DMS79 (cell line): Measurements from ENCODE around the gene KREMEN2.
A peak's percentile ranks its signal among the peaks of the same experiment; 100 is the strongest.

Experiments
- DNase-seq: peaks from one replicate; lab custom pipeline; 2025; lab: John Stamatoyannopoulos, UW

KREMEN2 gene

DNA sequence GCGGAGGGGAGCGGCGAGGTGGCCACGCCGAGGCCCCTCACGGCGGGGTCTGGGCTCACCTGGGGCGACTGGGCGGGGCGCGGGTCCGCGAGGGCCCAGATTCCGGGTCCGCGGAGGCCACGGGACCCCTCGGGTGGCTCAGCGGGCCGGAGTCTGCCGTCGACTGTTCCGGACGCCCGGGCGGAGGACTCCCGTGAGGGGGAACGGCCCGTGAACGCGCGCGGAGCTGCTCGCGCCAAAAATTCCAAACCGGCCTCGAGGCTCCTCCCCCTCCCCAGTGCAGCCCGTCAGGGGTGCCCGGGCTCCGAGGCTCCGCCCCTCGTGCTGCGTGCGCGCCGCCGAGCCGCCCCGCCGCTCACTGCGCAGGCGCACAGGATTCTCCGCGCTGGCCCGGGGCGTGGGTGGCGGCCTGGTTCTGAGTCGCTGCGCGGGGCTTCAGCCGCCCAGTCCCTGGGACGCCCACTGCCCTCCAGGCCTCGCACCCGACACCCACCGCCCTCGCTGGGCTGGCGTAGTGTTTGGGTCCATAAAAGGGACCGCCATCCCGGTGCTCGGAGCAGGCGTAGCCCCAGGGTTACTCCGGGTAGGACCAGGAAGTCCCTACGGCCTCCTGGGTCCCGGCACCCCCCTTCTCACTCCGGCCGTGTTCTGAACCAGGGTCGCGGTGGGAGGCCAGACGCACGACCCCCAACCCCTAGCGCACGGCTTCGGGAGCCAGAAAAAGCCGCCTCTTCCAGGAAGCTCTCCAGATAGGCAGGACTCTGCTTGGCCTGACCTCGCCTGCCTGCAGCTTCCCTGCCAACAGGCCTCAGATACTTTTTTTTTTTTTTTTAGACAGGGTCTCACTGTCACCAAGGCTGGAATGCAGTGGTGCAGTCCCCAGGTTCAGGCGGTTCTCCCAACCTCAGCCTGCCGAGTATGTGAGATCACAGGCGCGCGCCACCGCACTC, 16.4 kb downstream of the KREMEN2 start, which contains the start of gene PKMYT1:
Gene PKMYT1, minus strand, starts transcription at position 220 of the 950 bp plus-strand sequence. CDS start 789 bp downstream, outside the sequence.
- DNase-seq: peak; percentile 62

DNA sequence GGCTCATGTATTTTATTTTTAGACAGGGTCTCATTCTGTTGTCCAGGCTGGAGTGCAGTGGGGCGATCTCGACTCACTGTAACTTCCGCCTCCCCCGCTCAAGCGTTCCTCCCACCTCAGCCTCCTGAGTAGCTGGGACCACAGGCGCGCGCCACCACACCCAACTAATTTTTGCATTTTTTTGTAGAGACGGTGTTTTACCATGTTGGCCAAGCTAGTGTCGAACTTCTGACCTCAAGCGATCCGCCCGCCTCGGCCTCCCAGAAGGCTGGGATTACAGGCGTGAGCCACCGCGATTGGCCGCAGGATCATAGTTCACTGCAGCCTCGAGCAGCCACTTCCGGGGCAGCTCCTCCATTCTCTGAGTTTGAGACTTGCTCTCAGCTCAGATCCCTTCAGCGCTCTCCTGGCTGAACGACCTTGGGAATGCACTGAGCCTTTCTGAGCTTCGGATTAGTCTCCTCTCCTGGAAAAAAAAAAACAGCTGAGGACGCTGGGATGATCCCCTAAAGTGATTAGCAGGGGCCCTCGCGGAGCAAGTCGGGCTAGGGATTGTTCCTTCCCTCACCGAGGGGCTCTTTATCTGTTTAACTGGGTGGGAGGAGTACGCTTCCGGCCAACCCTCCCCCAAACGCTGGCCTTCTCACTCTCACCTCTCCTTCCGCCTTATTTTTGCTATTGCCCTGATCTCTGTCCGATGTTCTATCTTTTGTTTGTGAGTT, 17.3 kb downstream of the KREMEN2 start:
- no peak for DNase-seq

DNA sequence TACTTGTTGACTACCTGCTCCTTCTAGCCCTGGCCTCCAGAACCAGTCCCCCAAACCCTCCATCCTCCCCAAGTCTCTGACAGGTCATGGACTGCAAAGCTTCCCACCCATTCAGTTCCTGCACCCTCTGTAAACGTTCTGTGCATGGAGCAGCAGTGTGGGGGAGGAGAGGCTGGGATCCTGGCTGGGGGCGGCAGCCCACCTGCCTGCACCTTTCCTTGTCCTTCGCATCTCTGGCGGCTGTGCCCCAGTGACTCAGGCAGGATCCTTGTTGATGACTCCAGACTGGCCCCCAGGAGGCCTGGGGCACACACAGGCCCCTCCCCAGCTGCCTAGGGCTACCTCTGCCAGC, 17.8 kb downstream of the KREMEN2 start:
- DNase-seq: no peak

DNA sequence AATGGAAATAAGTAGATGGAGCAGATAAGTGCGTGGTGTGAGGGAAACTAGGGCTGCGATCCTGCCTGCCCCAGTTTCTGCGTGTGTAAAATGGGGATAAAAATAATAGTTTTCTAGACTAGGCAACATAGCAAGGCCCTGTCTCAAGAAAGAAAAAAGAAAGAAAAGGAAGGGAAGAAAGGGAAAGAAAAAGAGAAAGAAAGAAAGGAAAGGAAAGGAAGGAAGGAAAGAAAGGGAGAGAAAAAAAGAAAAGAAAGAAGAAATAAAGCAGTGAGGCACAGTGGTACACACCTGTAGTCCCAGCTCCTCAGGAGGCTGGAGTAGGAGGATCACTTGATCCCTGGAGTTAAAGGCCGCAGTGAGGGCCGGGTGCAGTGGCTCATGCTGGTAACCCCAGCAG, 18.3 kb downstream of the KREMEN2 start:
- no peak for DNase-seq

DNA sequence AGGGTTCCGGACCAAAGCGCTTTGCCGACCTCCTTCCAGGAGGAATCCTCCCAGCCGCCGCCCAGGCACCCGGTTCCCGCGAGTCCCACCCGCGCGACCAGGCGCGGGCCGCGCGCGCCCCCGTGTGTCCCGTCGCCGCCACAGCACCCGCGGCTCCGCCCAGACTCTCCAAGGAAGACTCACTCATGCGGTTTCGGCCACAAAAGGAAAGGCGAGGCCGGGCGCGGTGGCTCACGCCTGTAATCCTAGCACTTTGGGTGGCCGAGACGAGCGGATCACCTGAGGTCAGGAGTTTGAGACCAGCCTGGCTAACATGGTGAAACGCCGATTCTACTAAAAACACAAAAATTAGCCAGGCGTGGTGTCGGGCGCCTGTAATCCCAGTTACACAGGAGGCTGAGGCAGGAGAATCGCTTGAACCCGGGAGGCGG, 19.6 kb downstream of the KREMEN2 start:
- DNase-seq: peak; percentile 44

DNA sequence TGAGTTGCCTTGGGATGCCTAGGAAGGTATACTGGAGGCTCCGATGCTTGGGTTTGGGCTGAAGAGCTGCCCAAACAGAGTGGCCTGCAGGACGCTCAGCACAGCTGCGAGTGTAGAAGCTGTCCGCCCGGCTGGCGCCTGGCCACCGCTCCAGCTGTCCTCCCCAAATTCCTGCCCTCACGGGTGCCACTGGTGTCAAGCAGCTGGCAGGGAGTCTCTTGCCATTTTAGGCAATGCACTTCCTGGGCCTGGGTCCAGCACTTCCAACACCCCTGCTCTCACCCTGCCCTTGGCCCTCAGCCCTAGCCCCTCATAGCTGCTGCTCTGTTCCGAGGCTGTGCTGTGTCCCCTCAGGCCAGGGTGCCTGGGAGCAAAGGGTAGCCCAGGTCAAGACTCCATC, 21.4 kb downstream of the KREMEN2 start:
- DNase-seq: no peak

DNA sequence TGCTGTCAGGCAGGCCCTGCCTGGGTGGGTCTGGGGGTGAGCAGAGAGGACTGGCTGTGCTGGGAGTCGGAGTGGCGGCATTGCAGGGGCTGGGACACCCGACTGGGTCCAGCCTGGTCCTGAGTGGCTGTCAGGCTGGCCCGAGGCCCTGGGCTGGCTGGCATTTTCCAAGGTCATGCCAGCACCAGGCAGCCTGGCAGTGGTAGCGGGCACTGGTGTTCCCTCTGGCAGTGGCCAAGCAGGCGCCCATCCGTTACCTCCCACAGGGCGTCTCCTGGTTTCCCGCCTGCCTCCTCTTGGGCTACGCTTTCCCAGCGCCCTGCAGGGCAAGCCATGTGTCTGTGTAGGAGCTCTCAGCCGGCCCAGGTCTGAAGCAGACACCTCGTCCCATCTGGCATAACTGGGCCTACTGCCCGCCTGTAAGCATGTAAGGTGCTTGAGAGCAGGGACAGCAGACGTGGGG, 21.8 kb downstream of the KREMEN2 start:
- DNase-seq: no peak

DNA sequence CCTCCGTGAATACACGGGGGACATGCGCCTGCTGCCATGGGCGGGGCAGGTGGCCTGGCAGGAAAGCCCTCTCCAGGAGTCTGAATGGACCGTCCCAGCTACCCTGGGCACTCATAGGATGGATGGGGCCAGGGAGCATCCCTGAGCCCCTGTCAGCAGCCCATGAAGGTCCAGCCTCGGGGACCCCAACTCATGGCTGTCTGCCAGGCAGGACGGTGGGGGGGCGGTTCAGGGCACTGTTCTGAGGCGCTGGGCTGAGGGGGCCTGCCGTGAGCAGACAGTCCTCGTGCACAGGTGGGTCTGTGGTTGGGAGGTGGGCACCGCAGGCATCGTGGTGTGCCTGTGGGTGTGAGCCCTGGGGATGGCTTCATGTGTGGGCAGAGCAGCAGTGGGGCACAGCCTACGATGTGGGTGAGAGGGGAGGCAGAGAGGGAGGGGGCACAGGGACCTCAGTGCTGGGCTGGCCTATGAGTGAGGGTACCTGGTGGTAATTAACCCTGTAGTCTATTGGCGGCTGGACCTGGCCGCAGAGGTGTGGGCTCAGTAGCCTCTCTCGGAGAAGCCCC, 22.6 kb downstream of the KREMEN2 start:
- DNase-seq: no peak

DNA sequence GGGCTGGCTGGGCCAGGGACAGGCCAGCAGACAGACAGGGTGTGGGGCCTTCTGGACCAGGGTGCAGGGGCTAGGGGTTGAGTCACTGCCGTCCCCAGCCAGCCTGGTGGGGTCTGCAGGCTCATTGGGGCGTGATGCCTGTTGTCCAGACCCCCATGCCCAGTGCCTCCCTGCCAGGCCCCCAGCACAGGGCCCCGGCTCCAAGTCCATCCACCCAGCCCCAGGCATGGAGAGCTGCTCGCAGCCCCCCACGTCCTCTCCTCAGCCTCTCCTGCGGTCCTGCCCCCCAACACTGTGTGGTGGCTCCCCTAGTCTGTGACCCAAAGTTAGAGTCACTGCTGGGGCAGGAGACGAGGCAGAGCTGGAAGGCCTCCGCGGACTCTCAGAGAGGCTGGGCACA, 23.2 kb downstream of the KREMEN2 start:
- DNase-seq: no peak

DNA sequence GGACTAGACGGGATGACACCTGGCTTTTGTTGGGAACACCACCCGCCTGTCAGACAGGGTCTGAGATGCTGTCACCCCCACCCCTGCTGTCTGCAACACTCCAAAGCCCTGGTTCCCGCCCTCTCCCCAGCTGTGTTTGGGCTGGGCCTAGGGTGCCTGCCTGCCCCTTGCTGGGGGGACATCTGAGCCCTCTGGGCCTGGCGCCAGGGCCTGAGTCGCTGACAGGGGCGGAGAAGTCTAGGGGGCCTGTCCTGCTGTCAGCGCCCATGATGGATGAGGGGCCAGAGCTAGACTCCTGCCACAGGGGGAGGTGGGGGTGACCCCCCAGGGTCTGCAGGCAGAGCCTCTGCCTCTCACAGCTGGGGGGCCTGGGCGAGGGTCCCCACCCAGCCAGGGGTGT, 23.8 kb downstream of the KREMEN2 start:
- DNase-seq: no peak

DNA sequence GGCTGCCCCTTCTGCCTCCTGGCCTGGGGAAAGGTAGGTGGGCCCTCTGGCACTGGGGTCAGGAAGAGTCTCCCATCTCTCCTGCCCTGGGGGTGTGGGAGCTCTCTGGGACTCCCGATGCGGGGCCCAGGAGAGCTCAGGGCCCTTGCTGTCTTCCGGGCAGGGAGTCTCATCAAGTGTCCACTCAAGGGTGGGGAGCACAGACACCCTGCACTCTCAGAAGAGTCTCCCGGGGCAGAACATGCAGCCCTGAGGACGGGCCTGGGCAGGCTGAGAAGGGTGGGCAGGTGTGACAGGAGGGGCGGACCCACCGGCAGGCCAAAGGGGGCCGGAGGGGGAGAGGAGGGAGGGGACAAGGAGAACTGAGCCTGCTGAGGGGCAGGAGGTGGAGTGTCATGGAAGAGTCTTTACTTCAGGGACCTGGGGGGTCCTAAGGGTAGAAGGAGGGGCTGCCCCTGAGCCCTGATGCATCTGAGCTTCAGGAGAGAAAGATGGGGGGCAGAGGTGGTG, 24.6 kb downstream of the KREMEN2 start:
- no peak for DNase-seq

DNA sequence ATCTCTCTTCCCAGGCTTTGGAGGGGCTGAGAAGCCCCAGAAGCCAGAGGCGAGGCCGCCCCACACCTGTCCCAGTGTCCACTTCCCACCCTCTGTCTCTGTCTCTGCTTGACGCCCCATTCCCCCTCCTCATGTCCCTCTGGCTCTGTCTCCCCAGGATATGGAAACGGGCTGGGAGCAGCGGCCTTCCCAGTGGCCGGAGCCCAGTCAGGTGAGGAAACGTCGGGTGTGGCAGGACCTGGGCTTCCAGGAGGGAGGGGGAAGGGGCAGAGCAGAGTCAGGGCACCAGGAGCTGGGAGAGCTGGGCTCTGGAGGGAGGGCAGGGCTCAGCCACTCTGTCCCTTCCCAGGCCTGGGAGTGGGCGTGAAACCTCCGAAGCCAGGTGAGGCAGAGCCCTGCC, 26.8 kb downstream of the KREMEN2 start:
- no peak for DNase-seq

DNA sequence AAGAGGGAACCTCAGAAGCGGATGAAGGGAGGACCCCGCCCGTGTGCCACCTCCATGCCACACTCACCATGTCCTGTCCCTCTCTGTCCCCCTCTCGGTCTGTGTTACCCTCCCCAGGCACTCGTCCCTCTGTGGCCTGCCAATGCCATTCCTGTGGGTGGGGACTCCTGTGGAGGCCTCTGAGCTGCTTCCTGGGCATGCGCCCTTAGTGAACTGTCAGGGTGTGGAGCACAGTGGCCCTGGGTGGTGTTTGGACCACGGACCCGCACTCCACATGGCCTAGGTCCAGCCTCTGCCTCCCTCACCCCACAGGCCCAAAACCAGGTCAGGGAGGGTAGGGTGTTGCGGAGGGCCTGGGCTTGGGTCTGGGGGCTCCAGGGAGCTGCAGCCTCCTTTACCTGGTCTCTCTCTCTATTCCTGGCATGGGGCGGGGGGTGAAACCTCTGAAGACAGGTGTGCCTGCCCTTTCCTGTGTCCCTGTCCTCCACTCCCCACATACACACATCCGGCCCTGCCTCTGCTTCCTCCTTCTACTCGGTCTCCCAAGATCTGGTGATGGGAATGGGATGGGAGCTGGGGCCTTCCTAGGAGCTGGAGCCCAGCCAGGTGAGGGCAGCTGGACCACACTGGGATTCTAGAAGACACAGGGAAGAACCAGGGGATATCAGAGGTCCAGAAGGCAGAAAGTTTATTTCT, 27.6 kb downstream of the KREMEN2 start:
- DNase-seq: no peak

DNA sequence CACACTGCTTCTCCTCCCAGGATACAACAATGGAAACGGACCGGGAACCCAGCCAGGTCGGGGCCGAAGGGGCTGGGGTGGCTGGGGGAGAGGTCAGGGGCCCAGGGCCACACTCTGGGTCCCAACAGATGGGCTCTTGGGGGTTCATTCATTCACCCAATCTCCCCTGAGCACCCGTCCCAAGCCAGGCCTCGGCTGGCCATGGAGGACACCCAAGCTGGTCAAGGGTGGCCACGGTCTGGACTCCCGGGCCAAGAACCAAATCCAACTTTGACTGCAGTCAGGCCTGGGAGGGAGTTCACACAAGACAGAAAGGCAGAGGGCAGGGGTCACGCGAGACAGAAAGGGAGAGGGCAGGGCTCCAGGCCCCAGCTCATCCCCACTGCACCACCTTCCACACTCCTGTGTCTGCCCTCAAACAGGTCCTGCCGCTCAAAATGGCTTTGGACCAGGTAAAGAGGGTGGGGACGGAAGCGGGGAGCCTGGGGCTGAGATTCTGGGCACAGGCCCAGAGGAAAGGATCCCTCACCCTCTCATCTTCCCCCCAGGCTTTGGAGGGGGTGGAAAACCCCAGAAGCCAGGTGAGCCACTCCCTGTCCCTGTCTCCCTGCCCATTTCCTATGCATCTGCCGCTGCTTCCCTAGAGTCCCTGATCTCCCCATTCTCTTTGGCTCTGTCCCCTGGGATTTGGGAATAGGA, 28.5 kb downstream of the KREMEN2 start:
- DNase-seq: no peak

DNA sequence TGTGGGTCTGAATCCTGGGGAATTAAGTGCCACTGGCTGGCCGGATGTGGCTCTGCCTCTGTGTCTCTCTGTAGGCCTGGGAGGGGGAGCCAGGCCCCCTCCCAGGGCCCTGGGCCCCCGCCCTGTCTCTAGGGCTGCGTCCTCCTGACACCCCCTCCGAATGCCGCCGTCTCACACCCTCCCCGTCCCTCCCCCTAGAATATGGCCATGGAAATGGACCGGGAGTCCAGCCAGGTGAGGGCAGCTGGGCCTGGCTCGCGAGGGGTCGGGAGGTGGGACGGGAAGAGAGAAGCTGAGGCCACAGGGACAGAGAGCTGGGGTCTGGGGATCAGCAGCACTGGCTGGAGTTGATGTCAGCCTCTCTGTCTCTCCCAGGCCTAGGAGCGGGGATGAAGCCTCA, 32.2 kb downstream of the KREMEN2 start:
- no peak for DNase-seq

DNA sequence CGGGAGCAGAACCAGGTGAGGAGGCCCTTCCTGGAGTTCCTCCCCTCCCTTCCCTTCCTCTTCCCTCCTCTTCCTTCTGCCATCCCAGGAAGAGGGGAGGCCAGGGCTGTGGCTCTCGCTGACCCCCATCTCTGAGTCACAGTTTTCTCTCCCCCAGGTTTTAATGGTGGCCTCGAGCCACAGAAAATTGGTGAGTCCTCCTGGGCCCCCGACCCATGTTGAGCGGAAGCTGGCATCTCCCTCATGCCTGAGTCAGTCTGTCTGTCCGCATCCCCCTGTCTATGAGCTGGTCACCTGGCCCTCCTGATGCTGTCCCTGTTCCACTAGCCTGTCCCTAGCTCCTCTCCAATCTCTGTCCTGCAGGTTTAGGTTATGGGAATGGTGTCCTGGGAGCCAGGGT, 35.9 kb downstream of the KREMEN2 start:
- DNase-seq: no peak

DNA sequence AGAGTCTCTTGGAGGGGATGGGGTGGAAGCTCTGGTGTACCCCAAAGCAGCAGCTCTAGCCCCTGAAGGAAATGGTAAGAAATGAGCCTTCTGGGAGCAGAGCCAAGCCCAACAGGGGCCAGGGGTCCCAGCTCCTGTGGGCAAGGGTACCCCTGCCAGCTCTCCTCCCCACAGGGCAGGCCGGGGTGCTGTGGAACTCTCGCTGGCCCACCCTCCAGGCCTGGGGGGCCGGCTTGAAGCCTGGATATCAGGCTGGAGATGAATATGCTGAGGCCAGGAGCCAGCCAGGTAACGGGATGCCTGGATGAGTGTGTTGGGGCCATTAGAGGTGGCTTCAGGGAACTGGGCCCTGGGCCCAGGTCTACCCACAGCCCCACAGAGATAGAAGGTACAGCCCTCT, 36.5 kb downstream of the KREMEN2 start:
- DNase-seq: no peak

DNA sequence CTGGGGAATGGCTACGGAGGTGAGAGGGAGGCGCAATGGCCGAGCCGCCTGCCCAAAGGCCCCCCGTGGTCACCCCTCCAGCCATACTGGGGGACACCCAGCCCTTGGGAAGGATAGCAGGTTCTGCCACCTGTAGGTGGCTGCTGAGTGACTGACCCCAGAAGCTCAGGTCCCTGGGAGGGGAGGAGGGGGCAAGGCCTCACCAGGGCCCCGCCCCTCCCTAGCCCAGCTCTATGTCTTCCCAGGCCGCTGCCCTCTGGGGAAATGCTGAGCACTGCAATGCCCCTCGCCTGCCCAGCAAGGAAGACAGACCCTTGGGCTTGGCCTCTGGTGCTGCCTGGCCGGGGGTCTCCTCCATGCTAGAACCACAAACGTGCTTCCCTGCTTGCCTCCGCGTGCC, 37.2 kb downstream of the KREMEN2 start:
- DNase-seq: no peak

DNA sequence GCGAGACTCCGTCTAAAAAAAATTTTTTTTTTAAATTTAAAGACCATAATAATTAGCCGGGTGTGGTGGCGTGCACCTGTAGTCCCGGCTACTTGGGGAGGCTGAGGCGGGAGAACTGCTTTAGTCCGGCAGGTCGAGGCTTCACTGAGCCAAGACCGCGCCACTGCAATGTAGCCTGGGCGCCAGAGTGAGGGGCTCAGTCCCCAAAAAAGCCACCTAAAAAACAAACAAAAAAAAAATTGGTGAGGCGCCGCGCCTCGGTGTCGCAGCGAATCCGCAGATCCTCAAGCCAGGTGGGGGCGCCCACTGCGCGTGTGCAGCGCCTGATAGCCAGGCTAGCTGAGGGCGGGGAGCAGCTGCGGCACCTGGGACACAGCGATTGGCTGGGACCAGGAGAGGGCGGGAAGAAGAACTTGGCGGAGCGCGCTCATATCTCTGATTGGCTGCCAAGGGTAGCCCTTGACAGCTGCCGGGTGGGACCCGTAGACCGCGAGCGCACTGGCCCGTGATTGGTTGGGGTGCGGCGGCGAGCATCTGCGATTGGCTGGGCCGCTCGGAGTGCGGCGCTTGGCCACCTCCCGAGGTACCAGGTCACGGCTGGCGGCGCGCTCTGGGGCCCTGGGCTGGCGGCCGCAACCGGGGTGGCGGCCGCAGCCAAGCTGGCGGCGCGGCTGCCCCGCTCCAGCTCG, 39.7 kb downstream of the KREMEN2 start:
- peak; percentile 94 for DNase-seq

DNA sequence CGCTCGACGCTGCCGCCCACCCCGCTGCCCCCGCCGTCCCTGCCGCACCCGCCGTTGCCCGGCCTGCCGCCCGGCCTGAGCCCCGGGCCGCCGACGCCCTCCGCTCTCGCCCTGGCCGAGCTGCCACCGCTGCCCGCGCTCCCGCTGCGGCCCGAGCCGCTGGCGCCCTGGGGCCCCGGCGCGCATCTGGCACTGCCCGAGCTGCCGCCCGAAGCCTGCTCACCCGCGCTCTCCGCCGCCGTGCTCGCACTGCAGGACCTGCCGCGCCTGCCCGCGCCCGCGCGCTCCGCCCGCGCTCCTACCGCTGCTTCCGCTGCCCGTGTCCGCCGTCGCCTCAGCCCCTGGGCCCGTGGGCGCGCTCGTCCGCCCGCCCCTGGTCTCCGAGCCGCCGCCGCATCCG, 40.2 kb downstream of the KREMEN2 start:
- DNase-seq: no peak
